ENCODE results near the gene DNAAF1. TPM values are rescaled to one million over a fixed set of nuclear protein-coding genes. Genes with fewer than 3 reads are reported as not detected.

Gene DNAAF1
- total and polyA plus RNA-seq, 2 donors (not counting 3 experiments of a cell fraction or from before 2014, with no cell fraction given), result 0.01 TPM; not detected in 1

GRCh38 chr16:84136331-84137125 lies 8.6 kb upstream of the DNAAF1 start:
- H3K4me1 ChIP-seq (ENCODE audit: control insufficient read depth, extremely low read depth, insufficient read depth, low read length), result no peaks in the 10 kb centered on the region
- H2AFZ ChIP-seq (ENCODE audit: low read depth, low read length), result no peak overlapping the region
- no peak overlapping the region for H3K27ac ChIP-seq (ENCODE audit: insufficient read depth, low read depth, low read length)
- no peaks in the 10 kb centered on the region for H3K36me3 ChIP-seq (ENCODE audit: control insufficient read depth in 2 of 2, extremely low read depth in 1 of 2, insufficient read depth in 2 of 2, low read length in 2 of 2)
- no peak for DNase-seq (ENCODE audit: low read depth, low spot score)
- H3K9me3 ChIP-seq (replicated peaks; ENCODE audit: control insufficient read depth, insufficient read depth, low read length), result no peaks in the 10 kb centered on the region
- ChIA-PET CTCF (no interaction called here), POLR2A (no interaction called here)
- TF ChIP-seq GATA2 (IDR thresholded peaks at IDR 0.05; ENCODE audit: insufficient read depth, insufficient read length, low read depth, low read length) (no peak), MYC (IDR thresholded peaks at IDR 0.05; ENCODE audit: low read depth, low read length) (no peak), POLR2A (IDR thresholded peaks at IDR 0.05; ENCODE audit: low read depth, low read length) (no peak), EZH2 (IDR thresholded peaks at IDR 0.05; ENCODE audit: borderline replicate concordance, low read depth, low read length, severe bottlenecking) (no peak), FOS (IDR thresholded peaks at IDR 0.05; ENCODE audit: borderline replicate concordance, insufficient read depth, low read length) (no peak), JUN (IDR thresholded peaks at IDR 0.05; ENCODE audit: borderline replicate concordance, insufficient read depth, insufficient read length, low read depth) (no peak), CTCF (IDR thresholded peaks at IDR 0.05; ENCODE audit: extremely low read depth in 1 of 2, insufficient read depth in 1 of 2, low read depth in 1 of 2, low read length in 2 of 2) (no peak), POLR2AphosphoS5 (IDR thresholded peaks at IDR 0.05; ENCODE audit: insufficient read depth, low read depth, low read length) (no peak)
- TF ChIP-seq, protein P1, sequence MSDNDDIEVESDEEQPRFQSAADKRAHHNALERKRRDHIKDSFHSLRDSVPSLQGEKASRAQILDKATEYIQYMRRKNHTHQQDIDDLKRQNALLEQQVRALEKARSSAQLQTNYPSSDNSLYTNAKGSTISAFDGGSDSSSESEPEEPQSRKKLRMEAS (IDR thresholded peaks at IDR 0.05; ENCODE audit: insufficient read depth, insufficient read length), result no peak
- dilution Hi-C loops (cut with MboI; ENCODE audit: extremely low pct_ligation_motif_present, low sequenced_read_pairs), result no loop called here
- no peak overlapping the region for H3K4me2 ChIP-seq (ENCODE audit: insufficient read depth, low read length)
- no TSS peak for BruUV-seq (replicated peaks)
- H3K79me2 ChIP-seq (ENCODE audit: control insufficient read depth, insufficient read depth, low read length), result peaks cover 15% of the 10 kb centered on the region
- no peak overlapping the region for H3K4me3 ChIP-seq (replicated peaks in 1 of 3; ENCODE audit: insufficient read depth in 1 of 3, low read depth in 1 of 3, low read length in 3 of 3)
- H3K9ac ChIP-seq (replicated peaks; ENCODE audit: extremely low read depth, insufficient read depth, low read length), result no peak overlapping the region
- no peak for FAIRE-seq
- peaks cover 2% of the 10 kb centered on the region for H4K20me1 ChIP-seq (replicated peaks; ENCODE audit: control insufficient read depth, extremely low read depth, insufficient read depth, low read length)
- intact Hi-C loops (cut with micrococcal nuclease), result no loop called here
- no peaks in the 10 kb centered on the region for H3K9me1 ChIP-seq (replicated peaks; ENCODE audit: control insufficient read depth, extremely low read depth, insufficient read depth, low read length)
- no peaks in the 10 kb centered on the region for H3K27me3 ChIP-seq (ENCODE audit: control insufficient read depth in 2 of 2, insufficient read depth in 2 of 2, low read length in 2 of 2)
